HG03066 (cell line): ENCODE results near the gene TBL1XR1.

Experiments
- ATAC-seq: cut with Tn5 transposase; IDR thresholded peaks from one replicate; pipeline ENCODE4 v1.9.1; 2021; ENCODE audit warnings: low read depth; ENCODE audit not compliant: unreplicated experiment

TBL1XR1 gene

DNA sequence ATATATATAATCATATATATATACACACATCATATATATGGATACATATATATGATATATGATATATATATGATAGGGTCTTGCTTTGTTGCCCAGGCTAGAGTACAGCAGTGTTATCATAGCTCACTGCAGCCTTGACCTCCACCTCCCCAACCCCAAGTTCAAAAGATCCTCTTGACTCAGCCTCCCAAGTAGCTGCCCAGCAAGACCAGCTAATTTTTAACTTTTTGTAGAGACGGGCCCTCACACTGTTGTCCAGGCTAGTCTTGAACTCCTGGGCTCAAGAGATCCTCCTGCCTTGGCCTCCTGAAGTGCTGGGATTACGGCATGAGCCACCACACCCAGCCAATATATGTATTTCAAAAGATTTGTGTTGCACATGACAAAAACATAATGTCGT, 83.0 kb downstream of the TBL1XR1 start:
- no peak for ATAC-seq

DNA sequence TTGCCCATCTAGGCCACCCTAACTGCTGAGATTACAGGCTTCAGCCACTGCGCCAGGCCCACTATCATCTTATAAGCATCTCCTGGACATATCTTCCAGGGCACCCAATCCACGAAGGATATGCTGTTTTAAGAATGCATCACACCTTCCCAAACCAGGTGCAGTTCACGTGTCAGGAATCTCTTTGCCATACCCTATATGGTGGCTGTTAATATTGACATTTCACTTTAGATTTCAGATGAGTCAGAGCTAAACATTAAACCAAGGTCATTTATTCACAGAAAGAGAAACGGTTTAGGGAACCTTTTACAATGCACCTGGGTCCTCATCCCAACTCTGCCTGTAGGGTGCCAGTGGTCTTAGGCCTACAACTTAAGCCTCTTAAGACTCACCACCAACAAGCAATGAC, 85.7 kb downstream of the TBL1XR1 start:
- no peak for ATAC-seq

- no peak for ATAC-seq
Observed at GRCh38 chr3:177110895-177111294, 86.4 kb downstream of the TBL1XR1 start.

DNA sequence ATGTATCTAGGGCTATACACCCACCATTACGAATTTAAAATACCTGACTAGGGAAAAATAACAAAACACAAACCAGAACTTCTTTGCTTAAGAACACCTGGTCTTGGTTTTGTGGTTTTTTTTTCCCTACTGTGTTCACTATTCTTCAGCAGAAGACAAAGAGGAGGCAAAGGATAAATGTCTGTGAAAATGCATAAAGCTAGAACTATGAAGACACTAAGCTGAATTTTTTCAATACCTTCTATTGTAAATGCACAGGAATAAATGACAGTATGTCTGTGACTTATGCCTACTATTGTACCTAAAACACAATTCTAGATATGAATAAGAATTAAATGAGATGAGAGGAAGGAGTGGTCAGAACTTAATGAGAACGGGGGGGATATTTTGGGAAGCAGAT, 86.9 kb downstream of the TBL1XR1 start:
- ATAC-seq: no peak

GRCh38 chr3:177109688-177110330, 87.5 kb downstream of the TBL1XR1 start:
- no peak for ATAC-seq

- ATAC-seq: no peak
Observed at GRCh38 chr3:177108648-177109047, 88.6 kb downstream of the TBL1XR1 start.

DNA sequence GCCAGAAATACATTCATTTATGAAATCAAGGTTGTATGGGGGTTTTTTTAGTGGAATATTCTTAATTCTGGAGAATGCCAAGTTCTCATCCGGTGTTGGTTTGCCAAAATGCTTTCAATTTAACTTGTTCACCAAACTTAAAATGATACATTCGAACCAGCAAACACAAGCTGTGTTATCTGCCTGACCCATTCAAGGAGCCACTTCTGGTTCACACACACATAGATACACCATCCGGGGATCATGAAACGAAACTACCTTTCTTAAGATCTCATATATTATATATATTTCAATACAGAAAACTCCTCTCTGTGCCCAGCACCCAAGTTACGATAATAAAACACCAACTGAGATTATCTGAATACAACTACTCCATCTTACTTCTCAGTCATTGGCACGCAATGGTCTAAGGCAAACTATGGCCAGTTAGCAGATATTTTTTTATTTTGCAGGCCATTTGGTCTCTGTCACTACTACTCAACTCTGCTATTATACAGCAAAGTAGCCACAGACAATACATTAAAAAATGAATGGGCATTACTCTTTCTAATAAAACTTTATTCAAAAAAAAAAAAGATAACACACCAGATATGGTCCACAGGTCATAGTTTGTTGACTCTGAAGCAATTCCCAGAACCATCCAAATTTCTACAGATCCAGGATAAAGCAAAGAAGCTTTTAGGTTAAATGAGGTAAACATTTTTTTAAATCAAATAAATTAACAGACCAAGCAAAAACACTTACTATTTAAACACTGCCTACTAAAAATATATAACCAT, 89.6 kb downstream of the TBL1XR1 start:
- ATAC-seq: no peak

- no peak for ATAC-seq
Observed at GRCh38 chr3:177106594-177106993, 90.7 kb downstream of the TBL1XR1 start.

GRCh38 chr3:177106184-177106583, 91.1 kb downstream of the TBL1XR1 start:
- no peak for ATAC-seq

GRCh38 chr3:177105623-177106022, 91.7 kb downstream of the TBL1XR1 start:
- no peak for ATAC-seq

DNA sequence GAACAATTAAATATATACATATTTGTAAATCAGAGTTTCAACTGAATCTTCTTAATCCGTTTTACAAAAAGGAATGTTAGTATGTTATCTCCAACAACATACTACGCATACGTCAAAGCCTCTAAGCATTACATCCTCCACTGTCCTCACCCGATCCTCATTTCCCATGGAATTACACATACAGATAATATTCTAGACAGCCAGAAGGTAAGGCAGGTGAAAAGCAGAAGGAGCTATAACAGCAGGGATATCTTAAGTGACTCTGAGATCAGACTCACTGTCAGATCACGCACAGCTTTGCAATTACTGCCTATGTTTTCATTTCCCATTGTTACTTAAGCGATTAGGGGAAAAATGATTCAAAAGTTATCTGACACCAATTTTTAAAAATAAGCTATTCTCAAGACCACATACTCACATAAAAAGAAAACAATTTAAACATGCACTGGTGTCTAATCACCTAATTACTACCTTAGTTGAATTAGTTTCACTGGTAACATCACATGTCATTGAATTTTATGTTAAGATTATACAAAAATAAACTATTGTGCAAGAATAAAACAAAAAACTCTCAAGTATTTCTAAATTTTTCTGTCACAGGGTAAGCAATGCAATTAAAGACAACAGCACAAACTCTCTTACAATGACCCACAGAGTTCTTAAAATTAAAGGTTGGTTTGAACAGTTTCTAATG, 92.8 kb downstream of the TBL1XR1 start:
- ATAC-seq: no peak

DNA sequence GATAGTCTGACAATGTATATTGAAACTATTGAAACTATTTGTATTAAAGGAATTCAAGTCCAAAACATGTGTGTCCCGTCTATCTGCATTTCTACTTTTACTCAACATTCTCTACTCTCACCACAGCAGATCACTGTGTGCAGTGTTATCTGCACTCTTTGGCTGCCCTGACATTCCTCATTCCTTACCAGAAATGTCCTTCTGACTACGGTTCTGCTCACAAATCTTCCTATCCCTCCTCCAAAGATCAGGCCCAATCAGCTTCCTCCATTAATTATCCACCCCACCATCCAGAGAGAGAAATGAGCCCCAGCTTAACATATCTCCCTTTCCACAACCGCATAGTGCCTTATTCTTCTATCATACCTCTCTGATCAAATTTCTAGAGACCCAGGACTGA, 94.7 kb downstream of the TBL1XR1 start:
- no peak for ATAC-seq

DNA sequence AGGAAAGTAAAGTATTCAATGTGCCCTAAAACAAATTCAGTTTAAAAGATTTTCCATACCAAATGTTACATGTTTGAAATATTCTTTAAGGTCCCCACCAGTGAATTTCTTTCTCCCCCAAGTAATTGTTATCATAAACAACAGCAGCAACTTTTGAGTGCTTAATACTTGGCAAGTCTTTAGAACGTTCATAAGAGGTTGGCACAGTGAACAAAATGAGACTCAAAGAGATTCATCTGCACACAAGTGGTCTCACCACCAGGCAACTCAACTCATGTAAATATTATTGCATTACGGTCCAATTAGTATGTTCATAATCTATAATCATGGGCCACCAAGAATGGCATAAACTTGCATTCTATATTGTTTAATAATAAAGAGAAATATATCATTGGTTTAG, 98.7 kb downstream of the TBL1XR1 start:
- no peak for ATAC-seq

GRCh38 chr3:177096615-177097014, 100.7 kb downstream of the TBL1XR1 start:
- ATAC-seq: no peak

- no peak for ATAC-seq
Observed at GRCh38 chr3:177093966-177094365, 103.3 kb downstream of the TBL1XR1 start.

DNA sequence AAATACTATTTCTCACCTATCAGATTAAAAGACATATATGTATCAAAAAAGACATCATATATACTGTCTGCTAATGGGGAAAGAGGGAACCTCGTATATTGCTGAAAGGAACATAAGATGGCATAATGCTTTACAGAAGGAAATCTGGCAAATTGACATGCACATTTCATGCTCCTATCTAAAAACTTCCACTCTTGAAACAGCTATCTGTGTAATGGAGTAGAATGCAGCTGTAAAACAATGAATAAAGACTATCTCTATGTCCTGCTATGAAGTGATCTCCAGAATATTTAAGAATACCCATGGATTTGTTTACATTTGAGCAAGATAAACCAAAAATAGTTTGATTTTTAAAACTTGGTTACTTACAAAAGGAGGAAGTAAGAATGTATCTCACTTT, 107.4 kb downstream of the TBL1XR1 start:
- ATAC-seq: no peak

- no peak for ATAC-seq
Observed at GRCh38 chr3:177089110-177089509, 108.2 kb downstream of the TBL1XR1 start.

DNA sequence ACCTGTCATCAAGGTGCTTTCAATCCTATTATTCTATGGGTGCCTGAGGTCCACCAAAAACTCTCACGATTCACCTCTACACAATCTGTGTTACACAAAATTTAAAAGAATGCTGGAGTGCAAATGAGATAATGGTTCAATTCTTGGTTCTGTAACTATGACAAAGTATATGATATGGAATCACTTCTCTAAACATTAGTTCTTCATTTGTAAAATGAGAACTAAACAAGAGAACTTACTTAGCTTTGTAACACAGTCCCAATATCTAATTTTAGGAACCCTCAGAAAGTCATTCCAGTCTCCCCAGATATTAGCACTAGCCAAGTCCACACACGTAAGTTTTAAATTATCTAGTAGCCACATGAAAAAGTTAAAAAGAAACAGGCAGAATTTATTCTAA, 111.5 kb downstream of the TBL1XR1 start:
- no peak for ATAC-seq

- ATAC-seq: no peak
Observed at GRCh38 chr3:177084616-177085015, 112.7 kb downstream of the TBL1XR1 start.

DNA sequence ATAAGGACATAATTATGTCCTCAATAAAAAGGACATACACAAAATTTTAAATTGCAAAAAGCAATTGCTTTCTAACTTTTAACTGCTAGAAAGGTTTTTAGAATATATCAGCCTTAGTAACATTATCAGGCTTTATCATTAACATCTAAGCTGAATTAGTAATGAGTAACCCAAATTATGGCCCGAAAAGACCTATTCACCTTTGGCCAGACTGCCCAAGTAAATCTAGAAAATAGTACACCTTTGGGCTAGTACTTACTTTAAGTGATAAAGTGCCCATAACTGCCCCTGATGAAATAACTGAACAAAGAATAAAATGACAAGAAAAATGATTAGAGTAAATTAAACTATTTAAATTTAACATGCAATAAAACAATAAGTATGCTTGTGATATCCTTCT, 117.2 kb downstream of the TBL1XR1 start:
- no peak for ATAC-seq

DNA sequence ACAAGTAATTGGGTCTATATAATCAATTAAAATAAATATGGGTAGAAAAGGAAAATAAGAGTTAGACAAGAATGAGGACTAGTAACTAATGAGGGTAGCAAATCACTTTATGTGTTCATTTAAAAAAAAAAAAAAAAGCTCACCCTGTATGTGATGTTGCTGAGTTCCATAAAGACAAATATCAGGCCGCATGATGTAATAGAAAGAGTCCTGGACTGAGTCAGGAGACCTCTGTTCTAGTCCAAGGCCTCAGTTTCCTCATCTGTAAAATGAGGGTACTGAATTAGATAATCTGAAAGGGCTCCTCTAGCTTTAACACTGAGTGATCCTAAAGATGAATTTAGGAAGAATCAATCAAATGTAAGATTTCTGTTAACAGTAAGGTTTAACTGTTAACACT, 117.6 kb downstream of the TBL1XR1 start:
- no peak for ATAC-seq
